Suprapubic skin (tissue), 4 donors: ENCODE results near the gene SIAH3. TPM values are rescaled to one million over a fixed set of nuclear protein-coding genes. Genes with fewer than 3 reads are reported as not detected.
"Not testable (repeated sequence)": the region's sequence is repeated elsewhere in the genome, so short reads cannot be mapped to it uniquely, and the experiment has no call there.

Experiments
- DNase-seq, 2 donors: peaks; one replicate each; pipeline ENCODE4 v3.0.0-alpha.2; 2019; ENCODE audit warnings: low spot score in 2 of 2
- H3K27ac ChIP-seq: fragments of 200-600 bp; sonication (generic); one replicate; pipeline ENCODE4 v1.5.1; 2019
- H3K27me3 ChIP-seq: fragments of 200-600 bp; sonication (generic); one replicate; pipeline ENCODE4 v1.5.1; 2019
- H3K36me3 ChIP-seq: fragments of 200-600 bp; sonication (generic); one replicate; pipeline ENCODE4 v1.5.1; 2019
- H3K4me1 ChIP-seq: fragments of 200-600 bp; sonication (generic); one replicate; pipeline ENCODE4 v1.5.1; 2019
- H3K4me3 ChIP-seq: fragments of 200-600 bp; sonication (generic); one replicate; pipeline ENCODE4 v1.5.1; 2019; ENCODE audit warnings: mild to moderate bottlenecking
- H3K9me3 ChIP-seq: fragments of 200-600 bp; sonication (generic); one replicate; pipeline ENCODE4 v1.5.1; 2019
- CTCF ChIP-seq, 2 donors: fragments of 200-600 bp in 1 of 2; fragments of 450-650 bp in 1 of 2; sonication (generic) in 1 of 2; IDR thresholded peaks; one replicate each; pipeline ENCODE4 v1.5.1; 2016 to 2019; ENCODE audit warnings: antibody characterized with exemption in 2 of 2, mild to moderate bottlenecking in 1 of 2, moderate library complexity in 1 of 2
- EP300 ChIP-seq: sonication (generic); formaldehyde crosslinking; IDR thresholded peaks from one replicate; pipeline ENCODE4 v1.6.1; 2017; ENCODE audit warnings: antibody characterized with exemption
- POLR2A ChIP-seq, 2 donors: fragments of 450-650 bp; IDR thresholded peaks; one replicate each; pipeline ENCODE4 v1.6.1; 2017; ENCODE audit warnings: antibody characterized with exemption in 2 of 2, mild to moderate bottlenecking in 2 of 2, moderate library complexity in 2 of 2
- POLR2AphosphoS5 ChIP-seq, 3 donors: sonication (generic); formaldehyde crosslinking; IDR thresholded peaks; one replicate each; pipeline ENCODE4 v1.6.1; 2017; ENCODE audit warnings: antibody characterized with exemption in 3 of 3
- WGBS: methylation state at CpG from one replicate; pipeline ENCODE4 v1.1.5; 2018; 5-methylcytosine and 5-hydroxymethylcytosine counted together
- total RNA-seq, 4 donors: library from RNA; depleted of rRNA; stranded (reverse); fragments of >200 nt; gene quantifications; one replicate each; pipeline ENCODE4 v1.1.0, GENCODE V29; 2016

The SIAH3 gene
- total RNA-seq, 4 donors from 2014 or later, result 0.10 to 0.38 TPM; not detected in 2

GRCh38 chr13:45765464-45765863 is 86.1 kb downstream of the SIAH3 start:
- TF ChIP-seq EP300 (no peak), POLR2A (IDR thresholded peaks at IDR 0.05) (no peak), POLR2AphosphoS5 (IDR thresholded peaks at IDR 0.05) (no peak), CTCF (IDR thresholded peaks at IDR 0.05) (no peak)
- Histone ChIP-seq H3K4me3 (no peak overlapping the region), H3K4me1 (no peaks in the 10 kb centered on the region), H3K27ac (no peak overlapping the region), H3K27me3 (peaks cover 3% of the 10 kb centered on the region), H3K9me3 (no peaks in the 10 kb centered on the region), H3K36me3 (no peaks in the 10 kb centered on the region)
- DNase-seq, result no peak
- WGBS, result 63% methylated on average over 4 of the region's 4 CpGs

- H3K27ac ChIP-seq, result no peak overlapping the region
- no peak for DNase-seq
- no peak for TF ChIP-seq EP300
- no peak for TF ChIP-seq POLR2AphosphoS5 (IDR thresholded peaks at IDR 0.05)
- no peak for TF ChIP-seq POLR2A (IDR thresholded peaks at IDR 0.05)
- TF ChIP-seq CTCF (IDR thresholded peaks at IDR 0.05), result no peak
- no peaks in the 10 kb centered on the region for H3K4me1 ChIP-seq
- H3K36me3 ChIP-seq, result no peaks in the 10 kb centered on the region
- H3K4me3 ChIP-seq, result no peak overlapping the region
- WGBS, result 86% methylated on average over 4 of the region's 4 CpGs
- peaks cover under 1% of the 10 kb centered on the region for H3K9me3 ChIP-seq
- peaks cover 3% of the 10 kb centered on the region for H3K27me3 ChIP-seq
Observed at GRCh38 chr13:45763419-45763818, 88.1 kb downstream of the SIAH3 start.

GRCh38 chr13:45757589-45757988 is 94.0 kb downstream of the SIAH3 start:
- H3K9me3 ChIP-seq, H3K27ac ChIP-seq, H3K4me3 ChIP-seq, H3K27me3 ChIP-seq, H3K4me1 ChIP-seq, H3K36me3 ChIP-seq, DNase-seq: not testable (repeated sequence)
- 72% methylated on average over 3 of the region's 3 CpGs for WGBS

GRCh38 chr13:45756498-45756897 is 95.1 kb downstream of the SIAH3 start:
- H3K4me1 ChIP-seq, H3K27ac ChIP-seq, H3K9me3 ChIP-seq, H3K4me3 ChIP-seq, H3K36me3 ChIP-seq, DNase-seq, H3K27me3 ChIP-seq: not testable (repeated sequence)
- 88% methylated on average over 1 of the region's 1 CpG for WGBS

GRCh38 chr13:45752510-45752909 is 99.0 kb downstream of the SIAH3 start:
- no peaks in the 10 kb centered on the region for H3K36me3 ChIP-seq
- no peak for TF ChIP-seq EP300
- TF ChIP-seq CTCF (IDR thresholded peaks at IDR 0.05), result no peak
- TF ChIP-seq POLR2AphosphoS5 (IDR thresholded peaks at IDR 0.05), result no peak
- no peak for TF ChIP-seq POLR2A (IDR thresholded peaks at IDR 0.05)
- no peaks in the 10 kb centered on the region for H3K4me1 ChIP-seq
- no peak for DNase-seq
- no peak overlapping the region for H3K4me3 ChIP-seq
- H3K27me3 ChIP-seq, result no peaks in the 10 kb centered on the region
- WGBS, result 71% methylated on average over 1 of the region's 1 CpG
- no peak overlapping the region for H3K27ac ChIP-seq
- H3K9me3 ChIP-seq, result no peaks in the 10 kb centered on the region

GRCh38 chr13:45751885-45752284 is 99.7 kb downstream of the SIAH3 start:
- H3K36me3 ChIP-seq, result no peaks in the 10 kb centered on the region
- no peaks in the 10 kb centered on the region for H3K4me1 ChIP-seq
- TF ChIP-seq CTCF (IDR thresholded peaks at IDR 0.05), result no peak
- no peak for TF ChIP-seq POLR2A (IDR thresholded peaks at IDR 0.05)
- no peak for TF ChIP-seq EP300
- no peak for TF ChIP-seq POLR2AphosphoS5 (IDR thresholded peaks at IDR 0.05)
- DNase-seq, result no peak
- no peak overlapping the region for H3K4me3 ChIP-seq
- H3K27ac ChIP-seq, result no peak overlapping the region
- no peaks in the 10 kb centered on the region for H3K27me3 ChIP-seq
- H3K9me3 ChIP-seq, result no peaks in the 10 kb centered on the region
